Keratinocyte (primary cell): Measurements from ENCODE around the gene OLFML2A.

ENCODE experiments used
- EZH2 ChIP-seq: IDR thresholded peaks from one replicate; pipeline ENCODE4 v1.6.1; 2012; ENCODE audit warnings: inconsistent platforms, mild to moderate bottlenecking, low read length, moderate library complexity
- TF ChIP-seq, protein P1 (sequence below), 3 experiments: IDR thresholded peaks in 1 of 3; conservative IDR thresholded peaks in 1 of 3; optimal IDR thresholded peaks in 1 of 3; 2 replicates in 2 of 3; 3 replicates in 1 of 3; pipeline versions ENCODE3 to v1.5.1; 2011; ENCODE audit warnings: low read length in 3 of 3, mild to moderate bottlenecking in 3 of 3, moderate library complexity in 2 of 3, control low read depth in 1 of 3, inconsistent platforms in 1 of 3; ENCODE audit not compliant: insufficient read depth in 2 of 3; ENCODE audit errors: extremely low read depth in 1 of 3

DNA sequence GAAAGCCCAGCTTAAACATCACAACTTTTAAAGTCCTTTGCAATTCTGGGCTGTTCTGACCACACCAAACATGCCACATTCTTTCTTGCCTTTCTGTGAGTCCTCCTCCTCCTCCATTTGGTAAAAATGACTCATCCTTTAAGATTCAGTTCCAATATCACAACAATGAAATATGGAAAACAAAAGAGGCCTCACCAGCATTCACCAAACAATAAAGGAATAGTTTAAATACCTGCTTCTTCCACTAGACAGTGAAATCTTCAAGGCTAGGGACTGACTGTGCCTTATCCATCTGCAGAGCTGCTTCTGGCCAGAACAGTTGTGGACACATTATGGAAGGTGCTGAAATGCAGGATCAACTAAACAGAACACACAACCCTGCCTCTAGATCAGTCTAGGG is 41.8 kb upstream of the OLFML2A start:
- TF ChIP-seq, protein P1, sequence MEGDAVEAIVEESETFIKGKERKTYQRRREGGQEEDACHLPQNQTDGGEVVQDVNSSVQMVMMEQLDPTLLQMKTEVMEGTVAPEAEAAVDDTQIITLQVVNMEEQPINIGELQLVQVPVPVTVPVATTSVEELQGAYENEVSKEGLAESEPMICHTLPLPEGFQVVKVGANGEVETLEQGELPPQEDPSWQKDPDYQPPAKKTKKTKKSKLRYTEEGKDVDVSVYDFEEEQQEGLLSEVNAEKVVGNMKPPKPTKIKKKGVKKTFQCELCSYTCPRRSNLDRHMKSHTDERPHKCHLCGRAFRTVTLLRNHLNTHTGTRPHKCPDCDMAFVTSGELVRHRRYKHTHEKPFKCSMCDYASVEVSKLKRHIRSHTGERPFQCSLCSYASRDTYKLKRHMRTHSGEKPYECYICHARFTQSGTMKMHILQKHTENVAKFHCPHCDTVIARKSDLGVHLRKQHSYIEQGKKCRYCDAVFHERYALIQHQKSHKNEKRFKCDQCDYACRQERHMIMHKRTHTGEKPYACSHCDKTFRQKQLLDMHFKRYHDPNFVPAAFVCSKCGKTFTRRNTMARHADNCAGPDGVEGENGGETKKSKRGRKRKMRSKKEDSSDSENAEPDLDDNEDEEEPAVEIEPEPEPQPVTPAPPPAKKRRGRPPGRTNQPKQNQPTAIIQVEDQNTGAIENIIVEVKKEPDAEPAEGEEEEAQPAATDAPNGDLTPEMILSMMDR (optimal IDR thresholded peaks at IDR 0.05 in 1 of 3, IDR thresholded peaks at IDR 0.05 in 1 of 3, conservative IDR thresholded peaks at IDR 0.05 in 1 of 3; ENCODE audit: extremely low read depth in 1 of 3, insufficient read depth in 2 of 3, low read length in 3 of 3), result no peak
- TF ChIP-seq EZH2, result no peak
